Glutamatergic neuron (in vitro differentiated cells): ENCODE data around the gene SOX13. TPM values are rescaled to one million over a fixed set of nuclear protein-coding genes. Genes with fewer than 3 reads are reported as not detected.
"Not testable (repeated sequence)": the region's sequence is repeated elsewhere in the genome, so short reads cannot be mapped to it uniquely, and the experiment has no call there.

ENCODE experiments used
- DNase-seq: peaks from one replicate; pipeline ENCODE4 v3.0.0; 2022
- H3K27ac Mint-ChIP-seq: one replicate; pipeline ENCODE4 v1.8.0; 2020; ENCODE audit warnings: mild to moderate bottlenecking, mixed read lengths, inconsistent platforms; ENCODE audit not compliant: unreplicated experiment
- H3K27me3 Mint-ChIP-seq: one replicate; pipeline ENCODE4 v1.8.0; 2020; ENCODE audit warnings: mild to moderate bottlenecking, moderate library complexity, mixed read lengths, inconsistent platforms; ENCODE audit not compliant: unreplicated experiment
- H3K36me3 Mint-ChIP-seq: one replicate; pipeline ENCODE4 v1.8.0; 2020; ENCODE audit warnings: mild to moderate bottlenecking, mixed read lengths, inconsistent platforms; ENCODE audit not compliant: unreplicated experiment
- H3K4me1 Mint-ChIP-seq: one replicate; pipeline ENCODE4 v1.8.0; 2020; ENCODE audit warnings: mild to moderate bottlenecking, low read depth, mixed read lengths, inconsistent platforms; ENCODE audit not compliant: unreplicated experiment
- H3K4me3 Mint-ChIP-seq: one replicate; pipeline ENCODE4 v1.8.0; 2020; ENCODE audit warnings: mild to moderate bottlenecking, mixed read lengths, inconsistent platforms; ENCODE audit not compliant: unreplicated experiment
- H3K9me3 Mint-ChIP-seq: one replicate; pipeline ENCODE4 v1.8.0; 2020; ENCODE audit warnings: mild to moderate bottlenecking, moderate library complexity, mixed read lengths, inconsistent platforms; ENCODE audit not compliant: unreplicated experiment
- total RNA-seq: library from RNA; stranded (reverse); fragmentation: NEBNext Ultra II Directional; extraction: Animal tissue kit (Norgen Biotek cat#: 25700); gene quantifications from one replicate; pipeline ENCODE4 v1.2.1, GENCODE V29; 2021; ENCODE audit not compliant: unreplicated experiment
- TF ChIP-seq, protein P1 (sequence below): fragments of 200-600 bp; sonication (generic); IDR thresholded peaks from one replicate; pipeline ENCODE4 v1.5.0; 2021; ENCODE audit not compliant: partially characterized antibody, unreplicated experiment

The SOX13 gene
- total RNA-seq, 1 donor from 2014 or later, result 2.2 TPM

DNA sequence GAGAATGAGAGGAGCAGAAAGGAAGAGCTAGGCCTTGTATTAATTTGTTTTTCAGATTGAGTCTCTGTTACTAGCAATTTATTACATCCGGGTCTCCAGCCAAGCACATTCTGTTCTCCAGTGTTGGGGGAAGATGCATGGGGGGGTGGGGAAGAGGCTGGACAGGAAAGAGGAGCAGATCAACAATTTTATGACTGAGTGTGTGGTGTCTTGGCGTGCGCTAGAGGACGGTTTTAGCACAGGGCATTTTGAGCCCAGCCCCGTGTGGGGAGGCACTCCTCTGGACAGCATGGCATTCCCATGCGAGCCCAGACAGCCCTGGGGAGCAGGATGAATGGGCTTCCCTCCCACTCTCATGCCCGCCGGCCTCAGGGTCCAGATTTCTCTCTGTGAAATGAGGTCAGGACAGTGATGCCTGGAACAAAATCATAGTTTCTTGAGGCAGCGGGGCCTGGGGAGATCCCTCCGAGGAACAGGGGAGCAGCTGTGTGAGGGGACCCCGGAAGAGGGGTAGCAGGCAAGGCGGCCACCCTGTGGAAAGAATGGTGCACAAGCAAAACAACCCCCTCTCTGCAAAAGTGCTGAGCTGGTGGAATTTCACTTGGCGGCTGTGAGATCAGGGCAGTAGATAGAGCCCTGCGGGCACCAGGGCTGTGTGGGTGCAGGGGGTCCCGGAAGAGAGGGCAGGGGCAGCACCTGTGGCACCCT, 16.3 kb downstream of the SOX13 start:
- TF ChIP-seq, protein P1, sequence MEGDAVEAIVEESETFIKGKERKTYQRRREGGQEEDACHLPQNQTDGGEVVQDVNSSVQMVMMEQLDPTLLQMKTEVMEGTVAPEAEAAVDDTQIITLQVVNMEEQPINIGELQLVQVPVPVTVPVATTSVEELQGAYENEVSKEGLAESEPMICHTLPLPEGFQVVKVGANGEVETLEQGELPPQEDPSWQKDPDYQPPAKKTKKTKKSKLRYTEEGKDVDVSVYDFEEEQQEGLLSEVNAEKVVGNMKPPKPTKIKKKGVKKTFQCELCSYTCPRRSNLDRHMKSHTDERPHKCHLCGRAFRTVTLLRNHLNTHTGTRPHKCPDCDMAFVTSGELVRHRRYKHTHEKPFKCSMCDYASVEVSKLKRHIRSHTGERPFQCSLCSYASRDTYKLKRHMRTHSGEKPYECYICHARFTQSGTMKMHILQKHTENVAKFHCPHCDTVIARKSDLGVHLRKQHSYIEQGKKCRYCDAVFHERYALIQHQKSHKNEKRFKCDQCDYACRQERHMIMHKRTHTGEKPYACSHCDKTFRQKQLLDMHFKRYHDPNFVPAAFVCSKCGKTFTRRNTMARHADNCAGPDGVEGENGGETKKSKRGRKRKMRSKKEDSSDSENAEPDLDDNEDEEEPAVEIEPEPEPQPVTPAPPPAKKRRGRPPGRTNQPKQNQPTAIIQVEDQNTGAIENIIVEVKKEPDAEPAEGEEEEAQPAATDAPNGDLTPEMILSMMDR, result no peak
- Mint-ChIP-seq H3K27ac (no peak overlapping the region), H3K4me1 (peaks cover 10% of the 10 kb centered on the region), H3K27me3 (no peaks in the 10 kb centered on the region), H3K36me3 (no peaks in the 10 kb centered on the region), H3K4me3 (no peak overlapping the region), H3K9me3 (peaks cover 4% of the 10 kb centered on the region)
- DNase-seq, result no peak

DNA sequence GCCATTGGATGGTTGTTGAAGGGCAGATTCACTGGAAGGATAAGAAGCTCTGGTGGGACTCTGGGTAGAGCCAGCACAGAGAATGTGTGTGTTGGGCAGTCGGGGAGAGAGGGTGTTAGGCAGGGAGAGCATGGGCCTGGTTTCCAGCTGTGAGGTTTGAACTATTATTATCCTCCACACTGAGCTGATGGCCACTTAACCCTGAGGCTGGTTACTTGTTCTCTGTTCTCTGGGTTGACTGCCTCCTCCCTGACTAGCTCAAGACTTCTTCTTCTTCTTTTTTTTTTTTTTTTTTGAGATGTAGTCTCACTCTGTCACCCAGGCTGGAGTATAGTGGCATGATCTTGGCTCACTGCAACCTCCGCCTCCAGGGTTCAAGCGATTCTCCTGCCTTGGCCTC, 17.2 kb downstream of the SOX13 start:
- H3K27me3 Mint-ChIP-seq, H3K36me3 Mint-ChIP-seq, H3K9me3 Mint-ChIP-seq, H3K27ac Mint-ChIP-seq, H3K4me3 Mint-ChIP-seq, DNase-seq: not testable (repeated sequence)
- H3K4me1 Mint-ChIP-seq, result peaks cover 14% of the 10 kb centered on the region

DNA sequence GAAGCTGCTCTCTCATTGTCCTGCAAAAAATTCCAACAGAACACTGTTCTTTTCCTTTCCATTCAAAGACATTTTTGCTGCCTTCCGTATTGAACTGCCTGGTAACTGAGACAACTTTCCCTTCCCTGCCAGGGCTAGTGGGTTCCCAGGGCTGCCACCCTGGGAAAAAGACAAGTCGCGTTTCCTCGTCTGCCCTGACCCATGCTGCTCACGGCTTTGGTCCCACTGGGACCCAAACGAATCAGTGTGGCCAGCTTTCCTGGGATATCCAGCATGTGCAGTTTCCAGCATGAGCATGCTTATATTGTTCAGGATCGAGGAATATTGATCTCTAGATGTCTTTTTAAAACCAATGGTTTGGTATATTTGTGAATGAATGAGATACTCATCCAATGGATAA, 18.2 kb downstream of the SOX13 start:
- no peaks in the 10 kb centered on the region for H3K36me3 Mint-ChIP-seq
- no peak overlapping the region for H3K4me3 Mint-ChIP-seq
- peaks cover 23% of the 10 kb centered on the region for H3K4me1 Mint-ChIP-seq
- no peak for DNase-seq
- H3K9me3 Mint-ChIP-seq, result peaks cover 4% of the 10 kb centered on the region
- TF ChIP-seq, protein P1, result no peak
- no peaks in the 10 kb centered on the region for H3K27me3 Mint-ChIP-seq
- H3K27ac Mint-ChIP-seq, result no peak overlapping the region

DNA sequence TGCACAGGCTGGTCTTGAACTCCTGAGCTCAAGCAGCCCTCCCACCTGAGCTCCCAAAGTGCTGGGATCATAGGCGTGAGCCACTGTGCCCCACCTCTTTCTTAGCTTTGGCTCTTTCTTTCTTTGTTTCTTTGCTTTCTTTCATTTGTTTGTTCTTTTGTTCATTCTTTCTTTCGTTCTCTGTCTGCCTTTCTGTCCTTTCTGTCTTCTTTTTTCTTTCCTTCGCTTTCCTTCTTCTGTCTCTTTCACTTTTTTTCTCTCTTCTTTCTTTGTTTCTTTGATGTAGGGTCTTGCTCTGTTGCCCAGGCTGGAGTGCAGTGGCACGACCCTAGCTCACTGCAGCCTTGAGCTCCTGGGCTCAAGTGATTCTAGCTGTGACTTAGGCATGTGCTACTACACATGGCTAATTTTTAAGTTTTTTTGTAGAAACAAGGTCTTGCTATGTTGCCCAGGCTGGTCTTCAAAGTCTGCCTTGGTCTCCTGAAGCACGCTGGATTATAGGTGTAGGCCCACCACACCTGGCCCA, 18.9 kb downstream of the SOX13 start:
- H3K9me3 Mint-ChIP-seq, result peaks cover 4% of the 10 kb centered on the region
- H3K27me3 Mint-ChIP-seq, result peaks cover 1% of the 10 kb centered on the region
- peaks cover 23% of the 10 kb centered on the region for H3K4me1 Mint-ChIP-seq
- no peak for DNase-seq
- H3K4me3 Mint-ChIP-seq, result no peak overlapping the region
- H3K27ac Mint-ChIP-seq, result no peak overlapping the region
- no peaks in the 10 kb centered on the region for H3K36me3 Mint-ChIP-seq
- TF ChIP-seq, protein P1, result no peak

DNA sequence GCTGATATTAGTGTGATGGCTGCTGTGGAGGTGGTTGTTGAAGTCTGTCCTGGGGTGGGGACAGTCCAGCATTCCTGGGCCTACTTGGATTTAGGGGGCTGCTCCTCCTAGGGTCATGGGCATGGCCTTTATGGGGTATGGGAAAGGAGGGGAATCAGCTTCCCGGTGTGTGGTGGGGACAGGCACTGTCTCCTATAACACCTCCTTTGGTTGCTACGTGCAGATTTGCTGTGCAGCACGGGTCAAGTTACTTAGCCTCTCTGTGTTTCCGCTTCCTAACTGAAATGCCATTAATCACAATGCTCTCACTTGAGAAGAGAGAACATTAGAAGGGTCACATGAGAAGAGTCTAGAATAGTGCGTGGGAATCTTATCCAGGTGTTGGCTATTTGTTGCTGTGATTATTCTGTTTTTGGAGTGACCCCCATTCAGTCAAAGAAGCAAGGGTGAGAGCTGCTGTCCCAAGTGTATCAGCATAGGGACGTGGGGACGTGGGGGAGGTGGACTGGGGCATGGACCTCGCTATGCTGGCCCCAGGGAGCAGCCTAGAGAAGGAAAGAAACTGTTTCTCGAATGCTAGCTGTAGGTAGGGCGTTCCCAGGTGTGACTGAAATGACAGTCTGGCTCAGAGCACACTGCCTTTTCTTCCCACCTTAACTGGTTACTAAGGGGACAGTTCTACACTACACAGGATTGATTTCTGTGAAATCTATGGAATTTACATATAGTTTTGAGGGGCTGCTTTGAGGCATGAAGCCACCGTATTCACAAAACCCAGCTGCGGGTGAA, 19.9 kb downstream of the SOX13 start:
- peaks cover 4% of the 10 kb centered on the region for H3K9me3 Mint-ChIP-seq

More for the DNA sequence above, 19.9 kb downstream of the SOX13 start:
- Mint-ChIP-seq H3K4me1 (peaks cover 23% of the 10 kb centered on the region), H3K36me3 (no peaks in the 10 kb centered on the region), H3K4me3 (no peak overlapping the region), H3K27me3 (peaks cover 3% of the 10 kb centered on the region), H3K27ac (no peak overlapping the region)
- TF ChIP-seq, protein P1, result no peak
- DNase-seq, result no peak
